ENCODE measurements around the gene ZNF428. TPM values are rescaled to one million over a fixed set of nuclear protein-coding genes. Genes with fewer than 3 reads are reported as not detected.

ZNF428 gene
- total RNA-seq, 2 donors from 2014 or later = 24.4 to 31.6 TPM

- no peak for DNase-seq
- no peak overlapping the region for H3K4me3 ChIP-seq
- no peaks in the 10 kb centered on the region for H3K36me3 ChIP-seq (replicated peaks in 1 of 2; ENCODE audit: insufficient read depth in 1 of 2, low read depth in 2 of 2)
- H3K27ac ChIP-seq = no peak overlapping the region
- H3K4me1 ChIP-seq = peaks cover 10% of the 10 kb centered on the region
- no peak for TF ChIP-seq CTCF (IDR thresholded peaks at IDR 0.05)
- no peak for TF ChIP-seq POLR2A (IDR thresholded peaks at IDR 0.05)
- H3K27me3 ChIP-seq = no peaks in the 10 kb centered on the region
- WGBS, 2 donors = 83 to 84% methylated on average over 1 to 5 of the region's 5 CpGs
- no peak for ATAC-seq
- H3K9me3 ChIP-seq = no peaks in the 10 kb centered on the region
- intact Hi-C loops (cut with DNase I) = no loop called here
Measured at GRCh38 chr19:43634068-43634467, 14.6 kb upstream of the ZNF428 start.

GRCh38 chr19:43633520-43633919 lies 14.1 kb upstream of the ZNF428 start:
- Histone ChIP-seq H3K27me3 (no peaks in the 10 kb centered on the region), H3K4me1 (peaks cover 4% of the 10 kb centered on the region), H3K27ac (no peak overlapping the region), H3K9me3 (no peaks in the 10 kb centered on the region), H3K4me3 (no peak overlapping the region), H3K36me3 (replicated peaks in 1 of 2; ENCODE audit: insufficient read depth in 1 of 2, low read depth in 2 of 2) (no peaks in the 10 kb centered on the region)
- no peak for DNase-seq
- TF ChIP-seq CTCF (IDR thresholded peaks at IDR 0.05) = no peak
- TF ChIP-seq POLR2A (IDR thresholded peaks at IDR 0.05) = no peak
- intact Hi-C loops (cut with DNase I) = no loop called here
- no peak for ATAC-seq
- WGBS, 2 donors = 70 to 86% methylated on average over 4 of the region's 4 CpGs

GRCh38 chr19:43631491-43631890 lies 12.1 kb upstream of the ZNF428 start:
- H3K9me3 ChIP-seq = no peaks in the 10 kb centered on the region
- peaks cover 4% of the 10 kb centered on the region for H3K4me1 ChIP-seq
- H3K36me3 ChIP-seq (replicated peaks in 1 of 2; ENCODE audit: insufficient read depth in 1 of 2, low read depth in 2 of 2) = no peaks in the 10 kb centered on the region
- no peak for TF ChIP-seq CTCF (IDR thresholded peaks at IDR 0.05)
- TF ChIP-seq POLR2A (IDR thresholded peaks at IDR 0.05) = no peak
- DNase-seq (no peak), ATAC-seq (no peak)
- H3K4me3 ChIP-seq = no peak overlapping the region
- H3K27ac ChIP-seq = no peak overlapping the region
- H3K27me3 ChIP-seq = no peaks in the 10 kb centered on the region
- intact Hi-C loops (cut with DNase I) = no loop called here
- 82 to 85% methylated on average over 5 of the region's 5 CpGs for WGBS, 2 donors

- no peak overlapping the region for H3K27ac ChIP-seq
- no peaks in the 10 kb centered on the region for H3K36me3 ChIP-seq (replicated peaks in 1 of 2; ENCODE audit: insufficient read depth in 1 of 2, low read depth in 2 of 2)
- no peak overlapping the region for H3K4me3 ChIP-seq
- no peaks in the 10 kb centered on the region for H3K27me3 ChIP-seq
- H3K9me3 ChIP-seq = no peaks in the 10 kb centered on the region
- H3K4me1 ChIP-seq = no peaks in the 10 kb centered on the region
- WGBS, 2 donors = 94 to 100% methylated on average over 1 to 3 of the region's 3 CpGs
- no peak for ATAC-seq
- TF ChIP-seq CTCF (IDR thresholded peaks at IDR 0.05) (no peak), POLR2A (IDR thresholded peaks at IDR 0.05) (no peak)
- intact Hi-C loops (cut with DNase I) = no loop called here
- no peak for DNase-seq
Measured at GRCh38 chr19:43628646-43629326, 9.4 kb upstream of the ZNF428 start.

- H3K36me3 ChIP-seq (replicated peaks in 1 of 2; ENCODE audit: insufficient read depth in 1 of 2, low read depth in 2 of 2) = no peaks in the 10 kb centered on the region
- DNase-seq (no peak), ATAC-seq (no peak)
- H3K27ac ChIP-seq = no peak overlapping the region
- no peaks in the 10 kb centered on the region for H3K9me3 ChIP-seq
- no peaks in the 10 kb centered on the region for H3K27me3 ChIP-seq
- no peaks in the 10 kb centered on the region for H3K4me1 ChIP-seq
- 63 to 67% methylated on average over 14 to 17 of the region's 17 CpGs for WGBS, 2 donors
- no peak overlapping the region for H3K4me3 ChIP-seq
- TF ChIP-seq CTCF (IDR thresholded peaks at IDR 0.05) = no peak
- no peak for TF ChIP-seq POLR2A (IDR thresholded peaks at IDR 0.05)
- intact Hi-C loops (cut with DNase I) = no loop called here
Measured at GRCh38 chr19:43626838-43627237, 7.4 kb upstream of the ZNF428 start.
